ENCODE measurements around the gene THRB. TPM values are rescaled to one million over a fixed set of nuclear protein-coding genes. Genes with fewer than 3 reads are reported as not detected.

The THRB gene
- polyA plus RNA-seq, 3 donors, result 3.4 to 11.7 (median 8.1) TPM

DNA sequence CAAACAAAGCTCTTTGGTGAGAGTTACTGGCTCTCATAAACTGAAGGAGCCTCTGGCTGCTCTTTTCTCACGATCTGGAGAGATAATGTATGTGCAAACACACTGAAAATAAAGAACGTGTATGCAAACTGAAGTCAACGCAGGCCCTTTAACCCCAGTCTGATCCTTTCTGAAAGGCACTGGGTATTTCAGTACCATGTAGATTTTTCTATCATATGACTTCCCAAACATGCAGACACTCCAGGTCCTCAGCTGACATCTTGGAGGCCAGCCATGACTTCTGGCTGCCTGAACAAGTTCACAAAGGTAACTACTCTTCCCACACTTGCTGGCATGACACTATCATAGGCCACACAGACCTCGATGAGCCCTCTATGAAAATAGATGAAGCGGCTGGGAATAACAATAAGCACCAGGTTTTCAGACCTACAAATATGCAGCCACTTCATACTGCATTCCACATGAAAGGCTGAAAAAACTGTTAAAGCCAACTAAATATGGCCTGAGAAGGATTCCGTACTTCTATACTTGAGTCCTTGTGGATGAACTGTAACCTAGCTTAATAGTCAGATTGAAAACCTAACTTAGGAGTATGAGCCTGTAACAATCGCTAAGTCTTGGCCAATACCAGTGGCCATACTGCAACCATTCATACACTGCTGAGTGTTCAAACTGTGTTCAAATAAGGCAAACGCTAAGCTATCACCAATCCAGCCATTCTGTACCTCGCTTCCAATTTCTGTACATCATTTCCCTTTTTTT, 121.3 kb downstream of the THRB start:
- no peak overlapping the region for H3K27ac ChIP-seq (ENCODE audit: low read depth, low read length)
- 64 to 90% (median 90%) methylated on average over 9 of the region's 9 CpGs for WGBS, 3 donors

GRCh38 chr3:24372559-24373197, 122.0 kb downstream of the THRB start:
- 65 to 94% (median 88%) methylated on average over 3 of the region's 3 CpGs for WGBS, 3 donors
- no peak overlapping the region for H3K27ac ChIP-seq (ENCODE audit: low read depth, low read length)

DNA sequence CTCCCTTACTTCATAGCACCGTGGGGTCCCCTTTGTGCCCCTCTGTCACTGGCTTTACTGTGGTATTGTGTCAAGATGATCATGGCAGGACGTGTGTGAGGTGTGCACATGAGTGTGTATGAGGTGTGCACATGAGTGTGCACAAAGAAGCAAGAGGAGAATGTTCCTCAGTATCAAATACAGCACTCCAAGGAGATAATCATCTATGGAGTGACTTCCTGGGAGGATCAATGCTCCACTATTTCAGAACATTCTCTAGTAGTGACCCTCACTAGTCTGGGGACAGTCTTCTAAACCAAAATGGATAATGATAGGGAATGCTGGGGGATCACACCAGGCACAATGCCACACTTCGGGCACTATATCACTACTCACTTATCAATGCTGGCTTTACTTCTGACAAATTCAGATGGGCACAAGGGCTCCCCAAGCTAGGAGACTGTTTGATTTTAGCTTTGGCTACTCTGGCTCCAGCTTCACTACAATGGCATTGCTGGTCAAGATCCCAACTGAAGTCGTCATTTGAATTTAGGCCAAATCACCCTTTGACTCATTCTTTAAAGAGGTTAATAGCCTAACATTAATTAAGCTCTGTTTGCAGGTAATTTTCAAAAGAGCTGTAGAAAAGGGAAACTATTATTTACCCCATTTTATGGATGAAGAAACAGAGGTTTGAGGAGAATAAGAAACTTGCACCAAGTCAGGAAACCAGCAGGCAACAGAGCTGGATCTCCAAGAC, 124.1 kb downstream of the THRB start:
- no peak overlapping the region for H3K27ac ChIP-seq (ENCODE audit: low read depth, low read length)
- 59 to 81% (median 80%) methylated on average over 4 of the region's 4 CpGs for WGBS, 3 donors

GRCh38 chr3:24368605-24369004, 126.0 kb downstream of the THRB start:
- no peak overlapping the region for H3K27ac ChIP-seq (ENCODE audit: low read depth, low read length)
- WGBS, 3 donors, result 40 to 55% (median 49%) methylated on average over 2 of the region's 2 CpGs

DNA sequence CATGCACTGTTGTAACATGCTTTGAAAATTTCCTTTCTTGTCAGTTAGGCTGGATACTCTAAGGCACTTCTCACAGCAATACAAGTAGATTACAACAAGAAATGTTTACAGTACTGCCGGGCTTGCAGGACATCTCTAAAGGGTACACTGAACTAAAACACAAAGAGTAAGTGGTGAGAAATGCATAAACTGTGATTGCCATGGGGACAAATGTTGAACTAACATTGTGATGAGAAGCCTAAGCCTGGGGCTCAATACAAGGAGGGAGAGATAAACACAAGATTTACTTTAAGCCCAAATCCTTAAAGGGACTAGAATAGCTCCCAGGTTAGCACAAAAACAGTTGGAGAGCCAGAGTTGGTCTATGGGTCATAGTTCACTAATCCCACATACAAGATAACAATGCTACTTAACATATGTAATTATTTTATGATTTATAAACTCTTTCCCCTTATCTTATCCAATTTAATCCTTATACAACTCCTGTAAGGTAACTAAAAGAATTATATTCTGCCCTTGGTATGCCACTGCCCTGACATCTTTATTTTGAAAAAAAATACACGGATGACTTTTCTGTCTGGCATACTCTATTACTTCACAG, 126.9 kb downstream of the THRB start:
- no peak overlapping the region for H3K27ac ChIP-seq (ENCODE audit: low read depth, low read length)
- 64 to 78% (median 74%) methylated on average over 2 of the region's 2 CpGs for WGBS, 3 donors

DNA sequence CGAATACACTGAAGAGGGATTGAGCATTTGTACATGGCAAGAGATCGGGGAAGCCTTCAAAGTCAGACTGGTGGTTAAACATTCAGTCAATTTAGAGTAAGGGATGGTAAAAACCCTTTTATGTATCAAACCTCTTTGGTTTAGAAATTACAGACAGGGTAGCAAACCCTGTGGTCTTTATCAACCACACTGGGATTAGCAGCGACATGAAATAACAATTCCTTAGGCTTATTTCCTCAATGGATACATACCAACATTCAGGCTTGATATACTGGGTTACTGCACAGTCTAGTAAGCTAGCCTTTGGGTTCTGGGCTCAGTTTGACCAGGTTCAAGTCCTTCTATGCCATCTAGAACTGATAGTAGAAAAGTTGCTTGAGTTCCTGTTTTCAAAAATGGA, 127.4 kb downstream of the THRB start:
- H3K27ac ChIP-seq (ENCODE audit: low read depth, low read length), result no peak overlapping the region
- WGBS, 3 donors, result 86 to 93% (median 89%) methylated on average over 3 of the region's 3 CpGs

- no peak overlapping the region for H3K27ac ChIP-seq (ENCODE audit: low read depth, low read length)
- 1 to 6% (median 5%) methylated on average over 2 of the region's 2 CpGs for WGBS, 3 donors
These were observed 129.5 kb downstream of the THRB start for GRCh38 chr3:24365168-24365567.

- H3K27ac ChIP-seq (ENCODE audit: low read depth, low read length), result no peak overlapping the region
- WGBS, 3 donors, result 67 to 89% (median 88%) methylated on average over 1 of the region's 1 CpG
These were observed 130.3 kb downstream of the THRB start for GRCh38 chr3:24364359-24364758.

GRCh38 chr3:24363242-24363641, 131.4 kb downstream of the THRB start:
- WGBS, 3 donors, result 4 to 31% (median 19%) methylated on average over 1 of the region's 1 CpG
- H3K27ac ChIP-seq (ENCODE audit: low read depth, low read length), result no peak overlapping the region

DNA sequence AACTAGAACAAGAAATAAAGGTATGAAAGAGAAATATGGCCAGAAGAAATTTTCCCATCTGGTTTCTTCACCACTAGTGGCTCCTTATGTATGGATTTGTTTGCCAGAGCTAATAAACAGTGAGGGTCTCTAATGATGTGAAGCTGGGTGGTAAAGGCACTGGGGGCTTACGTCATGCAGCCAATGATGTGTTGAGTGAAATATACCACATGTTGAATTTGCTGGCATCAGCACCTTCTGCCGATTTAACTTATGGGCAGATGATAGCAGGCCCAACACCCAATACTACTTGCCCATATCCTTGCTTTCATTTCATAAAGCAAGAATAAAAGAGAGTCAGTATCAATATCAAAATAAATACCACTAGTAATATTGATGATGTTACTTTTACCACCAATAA, 133.0 kb downstream of the THRB start:
- no peak overlapping the region for H3K27ac ChIP-seq (ENCODE audit: low read depth, low read length)
- WGBS, 3 donors, result 81 to 100% (median 96%) methylated on average over 2 of the region's 2 CpGs

- no peak overlapping the region for H3K27ac ChIP-seq (ENCODE audit: low read depth, low read length)
These were observed 133.7 kb downstream of the THRB start for GRCh38 chr3:24360957-24361356.

DNA sequence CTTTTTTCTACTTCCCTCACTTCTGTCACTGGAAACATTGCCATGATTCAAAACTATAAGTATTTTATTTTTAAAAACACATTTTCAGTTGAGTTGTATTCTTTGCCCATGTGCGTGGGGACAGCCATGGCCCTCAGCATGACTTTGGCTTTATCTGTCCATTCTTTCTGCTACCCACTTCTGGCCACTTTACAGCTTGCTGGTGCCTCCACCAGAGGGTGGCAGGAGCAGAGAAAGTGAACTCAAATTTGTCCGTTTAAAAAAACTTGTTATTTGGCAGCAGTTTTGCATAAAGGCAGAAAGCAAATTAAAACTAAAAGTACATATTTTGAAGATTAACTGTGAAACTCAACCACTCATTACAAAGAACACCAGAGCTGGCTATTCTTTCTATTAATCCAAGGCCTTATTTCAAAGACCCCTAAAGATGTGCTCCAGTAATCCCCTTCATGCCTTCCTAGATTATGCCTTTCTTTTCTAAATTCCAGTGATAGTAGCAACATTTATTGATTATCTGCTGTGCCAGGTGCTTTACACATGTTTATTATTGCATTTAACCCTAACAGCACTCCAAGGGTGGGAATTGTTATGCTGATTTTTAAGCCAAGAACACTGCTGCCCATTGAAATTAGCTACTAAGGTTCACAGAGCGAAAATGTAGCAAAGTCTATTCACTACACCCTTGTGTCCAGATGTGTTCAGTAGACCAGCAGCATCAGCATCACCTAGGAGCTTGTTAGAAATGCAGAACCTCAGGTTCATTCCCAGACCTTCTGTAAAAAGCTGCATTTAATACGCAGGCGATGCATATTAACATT, 134.8 kb downstream of the THRB start:
- H3K27ac ChIP-seq (ENCODE audit: low read depth, low read length), result no peak overlapping the region
- WGBS, 3 donors, result 73 to 78% (median 76%) methylated on average over 5 of the region's 5 CpGs

DNA sequence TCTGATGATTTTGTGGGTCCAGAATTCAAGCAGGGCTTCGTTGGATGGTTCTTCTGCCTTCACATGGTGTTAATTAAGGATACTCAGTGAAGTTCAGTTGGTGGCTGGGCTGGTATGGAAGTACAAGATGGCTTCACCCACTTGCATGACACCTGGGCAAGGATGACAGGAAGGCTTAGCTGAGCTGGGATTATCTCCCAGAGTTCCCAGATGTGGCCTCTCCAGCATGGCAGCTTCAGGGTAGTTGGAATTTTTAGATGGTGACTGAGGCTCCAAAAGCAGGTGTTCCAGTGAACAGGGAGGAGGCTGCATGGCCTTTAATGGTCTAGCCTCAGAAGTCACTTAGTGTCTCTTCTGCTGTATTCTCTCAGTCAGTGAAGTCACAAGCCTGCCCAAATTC, 135.5 kb downstream of the THRB start:
- no peak overlapping the region for H3K27ac ChIP-seq (ENCODE audit: low read depth, low read length)
- WGBS, 3 donors, result 85 to 95% (median 90%) methylated on average over 1 of the region's 1 CpG

GRCh38 chr3:24357635-24358034, 137.0 kb downstream of the THRB start:
- H3K27ac ChIP-seq (ENCODE audit: low read depth, low read length), result no peak overlapping the region
- WGBS, 3 donors, result 90 to 94% (median 93%) methylated on average over 6 of the region's 6 CpGs

- no peak overlapping the region for H3K27ac ChIP-seq (ENCODE audit: low read depth, low read length)
These were observed 138.8 kb downstream of the THRB start for GRCh38 chr3:24355806-24356205.

DNA sequence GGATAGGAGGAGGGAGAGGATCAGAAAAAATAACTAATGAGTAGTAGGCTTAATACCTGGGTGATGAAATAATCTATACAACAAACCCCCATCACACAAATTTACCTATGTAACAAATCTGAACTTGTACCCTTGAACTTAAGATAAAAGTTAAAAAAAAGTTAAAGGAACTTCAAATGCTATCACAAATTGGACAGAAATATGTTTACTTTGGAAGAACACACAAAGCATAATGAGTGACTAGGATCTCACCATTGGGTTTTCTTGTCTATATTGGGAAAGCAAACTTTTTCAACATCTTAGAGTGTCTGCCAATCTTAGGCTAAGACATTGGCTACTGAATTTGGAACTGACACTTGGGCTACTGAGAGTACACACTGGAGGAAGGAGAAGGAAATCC, 140.4 kb downstream of the THRB start:
- no peak overlapping the region for H3K27ac ChIP-seq (ENCODE audit: low read depth, low read length)

GRCh38 chr3:24352893-24353553, 141.6 kb downstream of the THRB start:
- H3K27ac ChIP-seq (ENCODE audit: low read depth, low read length), result no peak overlapping the region
- WGBS, 3 donors, result 70 to 90% (median 81%) methylated on average over 3 of the region's 3 CpGs

Measured in adipose tissue (tissue), 3 donors.